DMS 273 (cell line): ENCODE measurements around the gene HMG20B.
"Not testable (repeated sequence)": the region's sequence is repeated elsewhere in the genome, so short reads cannot be mapped to it uniquely, and the experiment has no call there.

Source experiments
- DNase-seq: peaks from one replicate; lab custom pipeline; 2025; ENCODE audit not compliant: unreplicated experiment; lab: John Stamatoyannopoulos, UW

Gene HMG20B

GRCh38 chr19:3580156-3580934 lies 7.6 kb downstream of the HMG20B start:
- DNase-seq, result no peak

GRCh38 chr19:3581792-3582191 lies 9.0 kb downstream of the HMG20B start:
- not testable (repeated sequence) for DNase-seq

DNA sequence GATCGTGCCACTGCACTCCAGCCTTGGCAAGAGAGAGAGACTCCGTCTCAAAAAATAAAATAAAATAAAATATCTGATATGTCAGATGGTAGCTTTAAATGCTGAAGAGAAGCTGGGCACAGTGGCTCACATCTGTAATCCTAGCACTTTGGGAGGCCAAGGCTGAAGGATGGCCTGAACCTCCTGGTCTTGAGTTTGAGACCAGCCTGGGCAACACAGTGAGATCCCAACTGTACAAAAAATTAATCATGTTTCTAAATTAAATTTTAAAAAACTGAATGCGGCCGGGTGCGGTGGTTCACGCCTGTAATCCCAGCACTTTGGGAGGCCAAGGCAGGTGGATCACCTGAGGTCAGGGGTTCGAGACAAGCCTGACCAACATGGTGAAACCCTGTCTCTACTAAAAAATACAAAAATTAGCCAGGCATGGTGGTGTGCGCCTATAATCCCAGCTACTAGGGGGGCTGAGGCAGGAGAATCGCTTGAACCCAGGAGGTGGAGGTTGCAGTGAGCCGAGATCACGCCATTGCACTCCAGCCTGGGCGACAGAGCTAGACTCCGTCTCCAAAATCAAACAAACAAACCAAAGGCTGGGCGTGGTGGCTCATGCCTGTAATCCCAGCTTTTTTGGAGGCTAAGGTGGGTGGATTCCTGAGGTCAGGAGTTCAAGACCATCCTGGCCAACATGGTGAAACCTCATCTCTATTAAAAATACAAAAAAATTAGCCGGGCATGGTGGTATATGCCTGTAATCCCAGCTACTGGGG lies 11.5 kb downstream of the HMG20B start:
- DNase-seq, result not testable (repeated sequence)

- no peak for DNase-seq
Measured at GRCh38 chr19:3585301-3586126, 12.8 kb downstream of the HMG20B start, which contains the start of gene GIPC3. Gene GIPC3 (plus strand): TSS chr19:3585478. CDS start chr19:3585598, 120 bp downstream.

DNA sequence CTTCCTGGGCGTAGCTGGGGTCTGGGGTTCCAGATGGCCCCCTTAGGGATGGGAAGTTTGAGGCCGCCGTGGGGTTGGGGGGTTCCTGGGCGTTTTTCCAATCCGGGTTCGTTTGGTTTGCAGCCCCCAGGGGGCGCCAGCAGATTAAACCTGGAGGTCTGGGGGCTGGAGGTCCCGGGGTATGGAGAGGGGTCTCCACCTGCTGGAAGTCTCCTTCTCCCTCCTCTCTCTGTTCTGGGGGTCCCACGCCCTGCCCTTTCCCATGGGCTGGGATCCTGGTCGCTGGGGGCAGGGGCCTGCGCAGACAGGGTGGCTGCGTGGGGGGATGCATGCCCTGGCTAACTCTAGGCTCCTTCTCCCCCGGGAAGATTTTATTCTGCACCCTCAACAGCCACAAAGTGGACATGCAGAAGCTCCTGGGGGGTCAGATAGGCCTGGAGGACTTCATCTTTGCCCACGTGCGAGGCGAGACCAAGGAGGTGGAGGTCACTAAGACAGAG lies 13.4 kb downstream of the HMG20B start:
- peak; percentile 76 for DNase-seq

GRCh38 chr19:3586707-3587346 lies 14.1 kb downstream of the HMG20B start:
- DNase-seq, result peak; percentile 42

DNA sequence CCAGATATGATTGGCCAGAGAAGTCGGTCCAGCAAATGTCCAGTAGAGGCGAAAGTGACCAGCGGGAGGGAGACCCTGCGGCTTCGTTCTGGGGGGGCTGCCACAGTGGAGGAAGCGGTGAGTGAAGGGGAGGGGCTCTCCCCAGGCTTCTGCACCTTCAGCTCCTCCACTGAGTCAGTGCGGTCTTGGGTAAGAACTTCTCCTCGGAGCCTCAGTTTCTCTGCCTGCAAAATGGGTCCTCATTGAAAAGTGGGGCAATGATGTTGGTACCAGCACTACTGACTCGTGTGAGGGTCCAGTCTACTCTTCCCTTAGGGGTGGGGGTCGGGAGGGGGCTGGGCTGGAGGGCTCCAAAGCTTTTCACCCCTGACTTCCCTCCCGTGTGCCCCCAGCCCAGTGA lies 16.7 kb downstream of the HMG20B start:
- no peak for DNase-seq

DNA sequence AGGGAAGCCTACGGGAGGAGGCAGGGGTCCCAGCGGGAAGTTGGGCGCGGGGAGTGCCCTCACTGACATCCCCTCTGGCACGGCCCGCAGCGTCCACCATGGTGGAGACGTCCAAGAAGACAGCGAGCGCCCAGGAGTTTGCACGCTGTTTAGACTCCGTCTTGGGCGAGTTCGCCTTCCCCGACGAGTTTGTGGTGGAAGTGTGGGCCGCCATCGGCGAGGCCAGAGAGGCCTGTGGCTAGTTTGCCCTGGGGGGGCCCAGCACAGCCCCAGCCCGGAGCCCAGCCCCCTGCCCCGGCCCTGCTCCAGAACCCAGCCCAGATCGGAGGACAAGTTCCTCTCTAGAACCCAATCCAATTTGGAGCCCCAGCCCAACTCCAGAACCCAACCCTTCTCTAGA lies 17.2 kb downstream of the HMG20B start:
- DNase-seq, result no peak

- no peak for DNase-seq
Measured at GRCh38 chr19:3590991-3591659, 18.4 kb downstream of the HMG20B start.

DNA sequence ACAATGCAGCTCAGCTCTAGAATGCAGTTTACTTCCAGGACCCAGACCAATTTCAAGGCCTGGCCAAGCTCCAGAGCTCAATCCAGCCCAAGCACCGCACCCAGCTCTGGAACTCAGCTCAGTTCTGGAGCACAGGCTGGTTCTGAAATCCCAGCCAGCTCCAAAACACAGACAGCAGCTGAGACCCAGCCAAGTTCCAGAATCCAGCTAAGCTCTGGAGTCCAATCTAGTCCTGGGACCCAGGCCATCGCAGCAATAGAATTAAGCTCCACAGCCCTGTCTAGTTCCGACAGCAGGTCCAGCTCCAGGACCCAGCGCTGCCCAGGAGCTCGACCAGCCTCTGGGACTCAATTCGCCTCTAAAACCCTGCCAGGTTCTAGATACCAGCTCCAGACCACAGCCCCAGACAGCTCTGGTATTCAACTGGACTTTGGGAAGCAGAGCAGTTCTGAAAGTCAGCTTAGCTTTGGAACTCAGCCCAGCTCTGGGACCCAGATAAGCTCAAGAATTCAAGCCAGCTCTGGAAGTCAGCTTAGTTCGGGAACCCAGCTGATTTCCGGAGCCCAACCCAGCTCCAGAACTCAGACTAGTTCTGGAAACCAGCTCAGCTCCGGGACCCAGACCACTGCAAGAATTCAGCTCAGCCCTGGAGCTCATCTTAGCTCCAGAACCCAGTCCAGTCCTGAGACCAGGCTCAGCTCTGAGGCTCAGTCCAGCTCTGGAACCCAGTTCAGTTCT lies 19.3 kb downstream of the HMG20B start:
- DNase-seq, result no peak

GRCh38 chr19:3593156-3593555 lies 20.4 kb downstream of the HMG20B start:
- DNase-seq, result no peak

GRCh38 chr19:3595521-3596061 lies 22.8 kb downstream of the HMG20B start:
- DNase-seq, result no peak

GRCh38 chr19:3599776-3600187 lies 27.0 kb downstream of the HMG20B start:
- DNase-seq, result no peak

- DNase-seq, result no peak
Measured at GRCh38 chr19:3601021-3601420, 28.3 kb downstream of the HMG20B start.

GRCh38 chr19:3603121-3603811 lies 30.5 kb downstream of the HMG20B start:
- DNase-seq, result peak; percentile 44

GRCh38 chr19:3604227-3604986 lies 31.7 kb downstream of the HMG20B start:
- no peak for DNase-seq

DNA sequence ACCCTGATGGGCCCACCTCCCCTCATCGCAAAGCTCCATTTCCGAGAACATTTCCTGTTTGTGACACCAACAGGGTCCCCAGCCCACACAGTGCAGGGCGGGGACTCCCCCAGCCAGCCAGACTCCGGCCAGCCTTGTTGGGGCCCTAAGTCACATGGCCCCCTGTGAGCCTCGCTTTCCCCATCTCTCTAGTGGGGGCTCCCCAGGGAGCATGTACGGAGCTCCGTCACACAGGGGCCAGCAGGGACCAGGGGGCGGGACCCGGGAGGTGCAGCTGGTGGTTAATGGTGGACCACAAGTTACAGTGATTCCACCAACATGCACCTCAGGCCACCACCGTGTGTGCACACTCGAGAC lies 32.2 kb downstream of the HMG20B start:
- DNase-seq, result no peak

DNA sequence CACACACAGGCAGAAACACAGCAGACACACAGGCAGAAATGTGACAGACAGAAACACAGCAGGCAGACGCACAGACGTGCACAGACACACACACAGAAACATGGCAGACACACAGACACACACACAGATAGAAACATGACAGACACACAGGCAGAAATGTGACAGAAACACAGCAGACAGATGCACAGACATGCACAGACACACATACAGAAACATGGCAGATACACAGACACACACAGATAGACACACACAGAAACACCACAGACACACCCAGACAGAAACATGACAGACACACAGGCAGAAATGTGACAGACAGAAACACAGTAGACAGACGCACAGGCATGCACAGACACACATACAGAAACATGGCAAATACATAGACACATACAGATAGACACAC lies 32.6 kb downstream of the HMG20B start:
- no peak for DNase-seq
